HG03097 (cell line): ENCODE results near the gene SIX4.
"Not testable (repeated sequence)": the region's sequence is repeated elsewhere in the genome, so short reads cannot be mapped to it uniquely, and the experiment has no call there.

Source experiments
- ATAC-seq: cut with Tn5 transposase; IDR thresholded peaks from one replicate; pipeline ENCODE4 v1.9.1; 2021; ENCODE audit not compliant: unreplicated experiment, low FRiP score

The SIX4 gene

GRCh38 chr14:60723907-60724618 lies at the start of gene SIX4:
TSS of gene SIX4 (minus strand) at chr14:60724351. CDS start at chr14:60724074, 277 bp downstream.
- ATAC-seq = no peak

- no peak for ATAC-seq
These were observed 49.4 kb upstream of the SIX4 start for GRCh38 chr14:60773558-60773957.

GRCh38 chr14:60771117-60771516 lies 47.0 kb upstream of the SIX4 start:
- ATAC-seq = no peak

GRCh38 chr14:60768602-60769001 lies 44.5 kb upstream of the SIX4 start:
- no peak for ATAC-seq

GRCh38 chr14:60760644-60761364 lies 36.7 kb upstream of the SIX4 start:
- no peak for ATAC-seq

GRCh38 chr14:60760209-60760608 lies 36.1 kb upstream of the SIX4 start:
- no peak for ATAC-seq

- no peak for ATAC-seq
These were observed 34.7 kb upstream of the SIX4 start for GRCh38 chr14:60758885-60759284.

- no peak for ATAC-seq
These were observed 33.4 kb upstream of the SIX4 start for GRCh38 chr14:60757567-60758002.

GRCh38 chr14:60756847-60757246 lies 32.7 kb upstream of the SIX4 start:
- no peak for ATAC-seq

GRCh38 chr14:60753264-60754119 lies 29.3 kb upstream of the SIX4 start:
- peak; percentile 99 for ATAC-seq

- ATAC-seq = no peak
These were observed 20.4 kb upstream of the SIX4 start for GRCh38 chr14:60744566-60744965.

- ATAC-seq = no peak
These were observed 14.8 kb upstream of the SIX4 start for GRCh38 chr14:60738843-60739508.

GRCh38 chr14:60736494-60736893 lies 12.3 kb upstream of the SIX4 start:
- ATAC-seq = no peak

- ATAC-seq = no peak
These were observed 11.3 kb upstream of the SIX4 start for GRCh38 chr14:60735416-60735815.

- peak; percentile 94 for ATAC-seq
These were observed 10.5 kb upstream of the SIX4 start, which contains the start of gene MNAT1 for GRCh38 chr14:60734465-60735242. TSS of gene MNAT1 (plus strand) at chr14:60734761. CDS start at chr14:60734863, 102 bp downstream.

GRCh38 chr14:60732840-60733483 lies 8.8 kb upstream of the SIX4 start:
- no peak for ATAC-seq

- ATAC-seq = not testable (repeated sequence)
These were observed 7.1 kb upstream of the SIX4 start for GRCh38 chr14:60731291-60731690.

GRCh38 chr14:60723116-60723906 lies 840 bp downstream of the SIX4 start:
- ATAC-seq = no peak
